A673 (cell line): Measurements from ENCODE around the gene CHRNB4. TPM values are rescaled to one million over a fixed set of nuclear protein-coding genes. Genes with fewer than 3 reads are reported as not detected.
"Not testable (repeated sequence)": the region's sequence is repeated elsewhere in the genome, so short reads cannot be mapped to it uniquely, and the experiment has no call there.

Experiments used
- BruUV-seq: library from RNA; stranded (reverse); fragments of 400-500 nt; replicated peaks from 2 replicates; lab custom pipeline; 2021; lab: Mats Ljungman, UMichigan
- CTCF ChIA-PET: fragments of 300-600 bp; sonication (Branson Sonifier 250); formaldehyde crosslinking; loops from one replicate; lab custom pipeline; 2022; ENCODE audit warnings: antibody characterized with exemption; lab: Charles Lee
- POLR2A ChIA-PET: fragments of 300-600 bp; sonication (Branson Sonifier 250); formaldehyde crosslinking; loops from one replicate; lab custom pipeline; 2022; ENCODE audit warnings: antibody characterized with exemption; ENCODE audit not compliant: low non-redundant PET; lab: Charles Lee
- DNase-seq: peaks from one replicate; pipeline ENCODE4 v3.0.0-alpha.2; 2015; ENCODE audit warnings: low spot score
- H3K27ac ChIP-seq: fragments of 200-600 bp; sonication (generic); 2 replicates; pipeline ENCODE4 v1.5.1; 2016; ENCODE audit warnings: mixed run types, low read depth, mild to moderate bottlenecking, mixed read lengths, antibody characterized with exemption, low read length; ENCODE audit not compliant: poor library complexity, severe bottlenecking
- H3K27me3 ChIP-seq: fragments of 200-600 bp; sonication (generic); replicated peaks from 2 replicates; pipeline ENCODE4 v1.6.1; 2017; ENCODE audit warnings: mixed run types, low read depth, mild to moderate bottlenecking, mixed read lengths, antibody characterized with exemption, low read length; ENCODE audit not compliant: insufficient read depth, poor library complexity
- H3K36me3 ChIP-seq: fragments of 200-600 bp; sonication (generic); 2 replicates; pipeline ENCODE4 v1.6.1; 2016; ENCODE audit warnings: mixed run types, mild to moderate bottlenecking, mixed read lengths, antibody characterized with exemption, low read length; ENCODE audit not compliant: insufficient read depth, poor library complexity, severe bottlenecking
- H3K4me1 ChIP-seq: fragments of 200-600 bp; sonication (generic); 2 replicates; pipeline ENCODE4 v1.6.1; 2017; ENCODE audit warnings: mixed run types, mild to moderate bottlenecking, mixed read lengths, antibody characterized with exemption, low read length; ENCODE audit not compliant: insufficient read depth, poor library complexity, severe bottlenecking
- H3K4me3 ChIP-seq: fragments of 200-600 bp; sonication (generic); 2 replicates; pipeline ENCODE4 v1.5.1; 2016; ENCODE audit warnings: low read depth, mixed run types, mild to moderate bottlenecking, mixed read lengths, low read length; ENCODE audit not compliant: poor library complexity, severe bottlenecking
- H3K9me3 ChIP-seq: fragments of 200-600 bp; sonication (generic); 2 replicates; pipeline ENCODE4 v1.6.1; 2016; ENCODE audit warnings: mixed run types, low read depth, mild to moderate bottlenecking, mixed read lengths, antibody characterized with exemption, low read length; ENCODE audit not compliant: poor library complexity, severe bottlenecking
- CTCF ChIP-seq: fragments of 300-800, 200-600 bp; sonication (generic); conservative IDR thresholded peaks from 2 replicates; pipeline ENCODE4 v1.5.1; 2017; ENCODE audit warnings: low read depth, mild to moderate bottlenecking, antibody characterized with exemption, low read length, moderate library complexity, mixed read lengths
- EZH2 ChIP-seq: fragments of 200-600 bp; sonication (generic); IDR thresholded peaks from 2 replicates; pipeline ENCODE4 v1.6.1; 2017; ENCODE audit warnings: borderline replicate concordance, low read depth, mild to moderate bottlenecking, mixed read lengths, antibody characterized with exemption, low read length; ENCODE audit not compliant: poor library complexity, severe bottlenecking
- intact Hi-C: fragments of 100-400 bp; cut with micrococcal nuclease; formaldehyde crosslinking; loops from one replicate; pipeline ENCODE4 v1.10.0; 2022; ENCODE audit not compliant: unreplicated experiment
- total RNA-seq: library from RNA; stranded (reverse); gene quantifications from 2 replicates; pipeline ENCODE4 v1.2.3, GENCODE V29; 2021

CHRNB4 gene
- total RNA-seq, 1 experiment from 2014 or later, result not detected

- intact Hi-C loops, result no loop called here
- Histone ChIP-seq H3K27ac (no peak overlapping the region), H3K4me3 (no peak overlapping the region), H3K27me3 (peaks cover 8% of the 10 kb centered on the region), H3K4me1 (no peaks in the 10 kb centered on the region), H3K9me3 (no peaks in the 10 kb centered on the region), H3K36me3 (no peaks in the 10 kb centered on the region)
- CTCF ChIA-PET, result no interaction called here
- POLR2A ChIA-PET, result no interaction called here
- no peak for DNase-seq
- TF ChIP-seq EZH2 (no peak), CTCF (no peak)
- BruUV-seq, result no TSS peak
Observed at GRCh38 chr15:78614021-78614420, 27.0 kb downstream of the CHRNB4 start.

- BruUV-seq, H3K9me3 ChIP-seq, CTCF ChIA-PET, intact Hi-C loops, H3K4me1 ChIP-seq, H3K36me3 ChIP-seq, H3K27ac ChIP-seq, H3K4me3 ChIP-seq, DNase-seq, POLR2A ChIA-PET: not testable (repeated sequence)
- peaks cover 10% of the 10 kb centered on the region for H3K27me3 ChIP-seq
Observed at GRCh38 chr15:78609551-78609950, 31.5 kb downstream of the CHRNB4 start.

GRCh38 chr15:78605680-78606079, 35.3 kb downstream of the CHRNB4 start:
- TF ChIP-seq CTCF (no peak), EZH2 (no peak)
- Histone ChIP-seq H3K27me3 (peaks cover 6% of the 10 kb centered on the region), H3K36me3 (no peaks in the 10 kb centered on the region), H3K27ac (no peak overlapping the region), H3K4me3 (no peak overlapping the region), H3K4me1 (no peaks in the 10 kb centered on the region), H3K9me3 (no peaks in the 10 kb centered on the region)
- CTCF ChIA-PET, result interaction anchor here (0.5 to 0.7 kb wide), 3 partner anchors 22 to 1164 kb away, joined by 3 to 8 read pairs (median 7); no protein-coding TSS in a partner anchor
- BruUV-seq, result no TSS peak
- DNase-seq, result no peak
- intact Hi-C loops, result no loop called here
- POLR2A ChIA-PET, result no interaction called here

GRCh38 chr15:78605201-78605600, 35.8 kb downstream of the CHRNB4 start:
- peaks cover 6% of the 10 kb centered on the region for H3K27me3 ChIP-seq
- no peaks in the 10 kb centered on the region for H3K36me3 ChIP-seq
- H3K4me3 ChIP-seq, result no peak overlapping the region
- no peak for DNase-seq
- no TSS peak for BruUV-seq
- TF ChIP-seq CTCF, result no peak
- no peak for TF ChIP-seq EZH2
- ChIA-PET POLR2A (no interaction called here), CTCF (interaction anchor here (0.5 kb wide), 1 partner anchor 22 kb away, joined by 8 read pairs; no protein-coding TSS in a partner anchor)
- no peaks in the 10 kb centered on the region for H3K4me1 ChIP-seq
- no peak overlapping the region for H3K27ac ChIP-seq
- H3K9me3 ChIP-seq, result no peaks in the 10 kb centered on the region
- intact Hi-C loops, result no loop called here
